ENCODE results near the gene CEMIP. TPM values are rescaled to one million over a fixed set of nuclear protein-coding genes. Genes with fewer than 3 reads are reported as not detected.

The CEMIP gene
- total and polyA plus RNA-seq, 2 of the 8 experiments (the other 6 are each of a cell fraction or from before 2014, with no cell fraction given) = 0.11 to 0.60 TPM

- no peak overlapping the region for H3K4me3 ChIP-seq (ENCODE audit: extremely low read depth in 1 of 4, insufficient read depth in 2 of 4, low read depth in 3 of 4, low read length in 4 of 4)
- H3K79me2 ChIP-seq (ENCODE audit: control insufficient read depth in 1 of 2, insufficient read depth in 2 of 2, low read length in 2 of 2) = no peaks in the 10 kb centered on the region
- H2BK15ac ChIP-seq (ENCODE audit: low read length) = no peak overlapping the region
- no peak overlapping the region for H2BK120ac ChIP-seq (replicated peaks; ENCODE audit: low read depth, low read length)
- no peak overlapping the region for H2AK5ac ChIP-seq (ENCODE audit: low read depth, low read length)
- no peak overlapping the region for H3K9ac ChIP-seq (replicated peaks in 1 of 4; ENCODE audit: extremely low read depth in 1 of 4, low read depth in 3 of 4, low read length in 3 of 4)
- H2BK12ac ChIP-seq (ENCODE audit: low read depth, low read length) = no peak overlapping the region
- H2BK5ac ChIP-seq (ENCODE audit: low read depth, low read length) = no peak overlapping the region
- ChIA-PET CTCF (ENCODE audit: partially characterized antibody) (interaction anchor here (0.6 to 2.4 kb wide), 7 partner anchors 11 to 101 kb away, joined by 3 to 8 read pairs (median 3); partner anchors contain the start of gene CEMIP), POLR2A (ENCODE audit: partially characterized antibody) (no interaction called here)
- H4K8ac ChIP-seq (ENCODE audit: extremely low read depth, insufficient read depth, low read length) = no peak overlapping the region
- no peak overlapping the region for H3K4ac ChIP-seq (replicated peaks; ENCODE audit: insufficient read length, low read depth, low read length)
- H3K4me1 ChIP-seq (replicated peaks in 1 of 4; ENCODE audit: control insufficient read depth in 3 of 4, insufficient read depth in 4 of 4, low read length in 3 of 4) = peaks cover 0 to 3% (median 1%) of the 10 kb centered on the region in 4 experiments; a peak in 3 of 7 replicates
- H3K27ac ChIP-seq (ENCODE audit: low read depth, low read length) = no peak overlapping the region
- no peaks in the 10 kb centered on the region; a peak in 1 of 7 replicates for H3K27me3 ChIP-seq (replicated peaks in 1 of 4; ENCODE audit: control insufficient read depth in 3 of 4, extremely low read depth in 1 of 4, insufficient read depth in 3 of 4, low read length in 3 of 4)
- no peak overlapping the region for H3K18ac ChIP-seq (ENCODE audit: extremely low read depth, low read length)
- no peaks in the 10 kb centered on the region for H3K79me1 ChIP-seq (ENCODE audit: low read depth, low read length)
- H3K14ac ChIP-seq (ENCODE audit: insufficient read length) = no peak overlapping the region
- H2BK20ac ChIP-seq (ENCODE audit: low read length) = no peak overlapping the region
- no peaks in the 10 kb centered on the region for H3K23me2 ChIP-seq (ENCODE audit: low read depth, low read length)
- H3K4me2 ChIP-seq (ENCODE audit: insufficient read depth in 1 of 2, low read depth in 2 of 2, low read length in 2 of 2) = no peak overlapping the region
- no peaks in the 10 kb centered on the region for H3K9me3 ChIP-seq (ENCODE audit: insufficient read depth in 2 of 2, low read depth in 1 of 2, low read length in 1 of 2)
- no peak overlapping the region for H3K56ac ChIP-seq (replicated peaks; ENCODE audit: insufficient read length, low read depth, low read length)
- H4K20me1 ChIP-seq (replicated peaks in 1 of 2; ENCODE audit: control insufficient read depth in 1 of 2, insufficient read depth in 2 of 2, low read length in 2 of 2) = no peaks in the 10 kb centered on the region
- no peak overlapping the region for H2AFZ ChIP-seq (ENCODE audit: low read length)
- no peak overlapping the region for H4K91ac ChIP-seq (replicated peaks; ENCODE audit: insufficient read length, low read length)
- no peak overlapping the region for H3K23ac ChIP-seq (ENCODE audit: insufficient read length)
- H3K36me3 ChIP-seq (ENCODE audit: control insufficient read depth in 2 of 4, insufficient read depth in 4 of 4, low read length in 3 of 4) = no peaks in the 10 kb centered on the region
- no peak for FAIRE-seq
- no peak overlapping the region for H4K5ac ChIP-seq (ENCODE audit: insufficient read length, low read depth, low read length)
- WGBS, 2 experiments (ENCODE audit: extremely low coverage in 1 of 2, insufficient coverage in 1 of 2, insufficient read length in 1 of 2, insufficient replicate concordance in 2 of 2, low coverage in 1 of 2, low lambda C conversion rate in 2 of 2, missing lambda C conversion rate in 1 of 2) = 67% methylated on average over 9 of the region's 9 CpGs; no CpG with 5 or more reads in 1 of the 2 experiments
- no peak for DNase-seq (ENCODE audit: low read depth in 1 of 2, low spot score in 2 of 2)
- TF ChIP-seq TEAD4 (IDR thresholded peaks at IDR 0.05; ENCODE audit: low read depth, low read length) (no peak), KDM4A (IDR thresholded peaks at IDR 0.05; ENCODE audit: low read depth, low read length, severe bottlenecking) (no peak), ATF3 (IDR thresholded peaks at IDR 0.05; ENCODE audit: insufficient read depth, low read depth, low read length) (no peak), ATF2 (IDR thresholded peaks at IDR 0.05; ENCODE audit: low read length) (no peak), ZNF274 (IDR thresholded peaks at IDR 0.05; ENCODE audit: borderline replicate concordance, extremely low read depth, low read length) (no peak), MAFK (IDR thresholded peaks at IDR 0.05; ENCODE audit: low read depth, low read length) (no peak), KDM5A (IDR thresholded peaks at IDR 0.05; ENCODE audit: low read length) (no peak), BACH1 (IDR thresholded peaks at IDR 0.05; ENCODE audit: low read length) (no peak), POLR2AphosphoS5 (IDR thresholded peaks at IDR 0.05; ENCODE audit: low read depth, low read length) (no peak), BRCA1 (IDR thresholded peaks at IDR 0.05; ENCODE audit: low read depth, low read length) (no peak), GABPA (IDR thresholded peaks at IDR 0.05; ENCODE audit: borderline replicate concordance, insufficient read depth, low read length) (no peak)
These were observed 32.7 kb downstream of the CEMIP start for GRCh38 chr15:80811781-80812315.
